H1 (cell line): ENCODE results near the gene SPG7. TPM values are rescaled to one million over a fixed set of nuclear protein-coding genes. Genes with fewer than 3 reads are reported as not detected.

Experiments used
- BACH1 ChIP-seq: IDR thresholded peaks from 2 replicates; pipeline ENCODE4 v1.6.1; 2012; ENCODE audit warnings: low read length, improper control_type of control experiment
- NANOG ChIP-seq: IDR thresholded peaks from 2 replicates; pipeline ENCODE4 v1.6.1; 2011; ENCODE audit warnings: low read length, low read depth, mild to moderate bottlenecking, inconsistent platforms; ENCODE audit not compliant: insufficient read depth, poor library complexity, severe bottlenecking
- TCF12 ChIP-seq: IDR thresholded peaks from 2 replicates; pipeline ENCODE4 v1.6.1; 2011; ENCODE audit warnings: low read depth, mild to moderate bottlenecking, low read length
- polyA plus RNA-seq, 7 experiments: library from polyadenylated mRNA; depleted of rRNA in 3 of 7; stranded (reverse) in 5 of 7; unstranded in 2 of 7; fragments of >200 nt in 5 of 7; fragments of 200-250 nt in 2 of 7; gene quantifications; 1 replicate in 5 of 7; 2 replicates in 1 of 7; 4 replicates in 1 of 7; pipeline versions ENCODE4 v1.2.1 to v1.2.3, GENCODE V29; 2011 to 2013; ENCODE audit warnings: missing spikeins in 2 of 7, mixed read lengths in 2 of 7
- total RNA-seq: library from RNA; stranded (reverse); fragmentation: NEBNext Ultra II Directional; extraction: Animal tissue kit (Norgen Biotek cat#: 25700); gene quantifications from 2 replicates; pipeline ENCODE4 v1.2.1, GENCODE V29; 2021

Gene SPG7
- total and polyA plus RNA-seq, 2 of the 8 experiments (the other 6 are each of a cell fraction or from before 2014, with no cell fraction given): 72.1 to 113 TPM

DNA sequence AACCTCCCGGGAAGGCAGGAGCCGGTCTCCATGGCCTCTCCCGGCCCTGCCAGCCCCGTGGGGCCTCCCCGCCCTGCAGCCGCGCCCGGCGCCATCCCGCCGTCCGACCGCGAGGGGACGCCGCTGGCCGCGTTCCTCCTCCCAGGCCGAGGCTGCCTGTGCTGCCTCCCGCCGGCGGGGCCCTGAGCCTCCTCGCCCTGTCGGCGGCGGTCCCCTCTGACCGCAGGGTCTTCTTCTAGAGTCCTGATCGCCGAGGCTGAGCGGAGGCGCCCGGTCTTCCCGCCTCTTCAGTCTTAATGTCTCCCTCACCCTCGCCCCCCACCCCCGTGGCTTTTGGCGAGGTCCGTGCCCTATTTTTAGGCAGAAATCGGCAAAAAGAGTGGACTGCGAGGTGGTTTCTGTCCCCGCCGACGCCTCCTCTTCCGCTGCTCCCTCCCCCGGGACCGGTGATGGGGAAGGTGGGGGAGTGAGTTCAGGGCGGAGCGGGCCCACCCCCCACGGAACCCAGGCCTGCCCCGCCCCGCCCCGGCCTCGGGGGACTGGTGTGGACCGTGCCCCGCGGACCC lies 66.6 kb downstream of the SPG7 start (continued):
- no peak for TF ChIP-seq TCF12
- no peak for TF ChIP-seq BACH1
- TF ChIP-seq NANOG: no peak
